Activated CD4-positive, alpha-beta T cell treated with anti-CD3 and anti-CD28 coated beads, Interleukin-2, amount 50 U/mL, for 1 hour (primary cell): ENCODE data around the gene POLR2I.
"Not testable (repeated sequence)": the region's sequence is repeated elsewhere in the genome, so short reads cannot be mapped to it uniquely, and the experiment has no call there.

Source experiments
- DNase-seq: peaks from one replicate; pipeline ENCODE4 v3.0.0-alpha.2; 2020

POLR2I gene

DNA sequence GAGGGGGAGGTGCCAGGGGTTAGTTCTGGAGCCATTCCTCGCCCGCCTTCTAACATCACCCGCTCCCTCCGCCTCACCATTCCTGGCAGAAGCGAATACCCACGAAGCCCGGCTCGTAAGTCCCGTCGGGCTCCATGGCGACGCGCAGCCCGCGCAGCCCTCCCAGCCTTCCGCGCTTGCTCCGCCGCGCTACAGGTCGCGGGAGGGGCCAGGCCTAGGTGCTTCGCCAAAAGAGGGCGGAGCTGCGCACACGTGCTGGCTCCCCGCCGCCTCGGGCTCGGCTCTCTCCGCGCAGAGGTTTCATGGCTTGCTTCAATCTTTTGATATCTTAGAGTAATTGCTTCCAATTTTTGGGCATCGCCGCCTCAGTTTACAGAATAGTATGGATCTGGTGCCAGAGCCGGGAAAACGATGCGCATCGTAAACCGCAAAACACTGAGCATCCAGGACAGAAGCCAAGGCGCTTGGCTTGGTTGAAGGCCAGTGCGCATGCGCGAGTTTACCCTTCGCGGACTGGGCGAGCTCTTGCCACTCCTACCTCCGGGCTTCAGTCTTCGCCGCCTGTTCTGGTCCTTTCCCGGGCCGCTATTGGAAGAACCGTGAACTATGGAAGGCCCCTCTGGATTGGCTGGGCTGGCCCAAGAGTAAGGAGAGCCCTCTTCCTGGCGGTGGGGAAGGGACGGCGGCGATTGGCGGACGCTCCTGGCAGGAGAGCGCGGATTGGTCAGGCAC, at the start of gene POLR2I:
Gene POLR2I (minus strand): TSS at position 155 of the 732 bp plus-strand sequence. CDS start 19 bp downstream, at position 136.
- DNase-seq: peak; percentile 97

DNA sequence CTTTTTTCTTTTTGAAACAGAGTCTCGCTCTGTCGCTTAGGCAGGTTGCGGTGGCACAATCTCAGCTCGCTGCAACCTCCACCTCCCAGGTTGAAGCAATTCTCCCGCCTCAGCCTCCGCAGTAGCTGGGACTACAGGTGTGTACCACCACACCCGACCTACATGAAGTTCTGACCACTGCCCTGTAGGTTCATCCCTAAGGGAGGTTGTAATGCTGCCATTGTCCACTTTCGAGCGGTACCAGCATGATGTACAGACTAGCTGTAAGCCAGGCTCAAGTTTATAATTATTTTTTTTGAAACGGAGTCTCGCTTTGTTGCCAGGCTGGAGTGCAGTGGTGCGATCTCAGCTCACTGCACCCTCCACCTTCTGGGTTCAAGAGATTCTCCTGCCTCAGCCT, 49.1 kb upstream of the POLR2I start:
- no peak for DNase-seq

DNA sequence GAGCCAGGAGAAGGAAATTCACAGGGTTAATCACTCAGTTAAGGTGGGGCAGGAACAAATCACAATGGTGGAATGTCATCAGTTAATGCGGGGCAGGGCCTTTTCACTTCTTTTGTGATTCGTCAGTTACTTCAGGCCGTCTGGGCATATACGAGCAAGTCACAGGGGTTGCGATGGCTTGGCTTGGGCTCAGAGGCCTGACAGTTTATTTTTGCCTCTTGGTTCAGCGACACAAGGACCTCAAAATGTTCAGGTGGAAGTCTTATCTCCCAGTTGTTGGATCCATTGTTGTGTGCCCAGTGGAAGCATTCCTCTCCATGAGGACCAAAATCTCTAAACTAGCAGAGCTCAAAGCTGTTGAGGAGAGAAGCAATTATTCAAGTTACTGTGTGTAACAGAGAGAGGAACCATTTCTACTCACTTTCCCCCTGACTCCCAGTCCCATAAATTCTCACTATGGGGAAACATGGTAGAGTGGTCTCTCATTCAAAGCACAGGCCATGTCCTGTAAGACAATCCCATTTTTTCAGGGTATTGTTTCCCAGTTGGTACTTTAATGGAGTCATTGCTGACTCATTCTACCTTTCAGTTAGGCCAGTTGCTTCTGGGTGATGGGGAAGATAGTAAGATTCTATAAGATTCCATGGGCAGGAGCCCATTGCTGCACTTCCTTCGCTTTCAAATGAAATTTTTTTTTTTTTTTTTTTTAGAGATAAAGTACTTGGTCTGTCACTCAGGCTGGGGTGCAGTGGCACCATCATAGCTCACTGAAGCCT, 46.3 kb upstream of the POLR2I start:
- no peak for DNase-seq

DNA sequence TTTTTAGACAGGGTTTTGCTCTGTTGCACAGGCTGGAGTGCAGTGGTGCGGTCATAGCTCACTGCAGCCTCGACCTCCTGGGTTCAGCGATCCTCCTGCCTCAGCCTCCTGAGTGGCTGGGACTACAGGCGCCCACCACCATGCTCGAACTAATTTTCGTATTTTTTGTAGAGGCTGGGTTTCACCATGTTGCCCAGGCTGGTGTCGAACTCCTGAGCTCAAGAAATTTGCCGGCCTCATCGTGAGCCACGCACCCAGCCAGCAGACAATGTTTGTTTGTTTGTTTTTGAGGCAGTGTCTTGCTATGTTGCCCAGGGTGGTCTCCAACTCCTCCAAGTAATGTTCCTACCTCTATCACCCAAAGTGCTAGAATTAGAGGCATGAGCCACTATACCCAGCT, 38.5 kb upstream of the POLR2I start:
- DNase-seq: no peak

DNA sequence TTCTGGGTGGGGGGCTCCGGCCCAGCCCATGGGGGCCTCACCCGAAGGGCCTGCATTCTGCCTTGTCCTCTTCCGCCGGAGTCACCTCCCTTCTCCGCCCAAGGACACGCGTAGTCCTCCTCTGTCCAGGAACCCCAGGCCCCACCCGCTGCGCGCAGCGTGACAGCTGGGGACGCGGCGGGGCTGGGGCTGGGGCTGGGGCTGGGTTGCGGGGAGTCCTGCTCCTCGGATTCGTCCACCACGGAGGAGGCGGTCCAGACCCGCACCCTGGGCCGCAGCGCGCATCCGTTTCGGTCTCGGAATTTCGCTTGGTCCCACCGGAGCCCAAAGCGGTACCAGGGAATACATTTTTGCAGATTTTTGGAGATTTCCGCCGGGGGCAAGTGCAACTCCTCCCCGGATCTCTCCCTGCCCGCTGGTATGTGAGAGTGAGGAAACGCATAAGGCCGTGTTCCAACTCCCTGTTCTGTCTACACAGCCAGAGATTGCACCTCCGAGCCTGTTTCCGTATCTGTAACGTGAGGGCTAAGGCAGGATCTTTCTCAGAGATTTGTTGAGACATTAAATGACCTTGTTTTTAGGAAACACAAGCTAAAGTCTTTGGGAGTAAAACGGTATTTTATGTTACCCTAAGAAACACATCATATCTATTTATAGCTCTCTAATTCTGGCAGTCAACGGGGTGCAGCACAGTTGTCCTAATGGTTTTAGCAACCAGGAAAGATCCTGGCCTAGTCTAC, 37.8 kb upstream of the POLR2I start, which contains the start of gene COX7A1:
Gene COX7A1 (minus strand): TSS at position 96 of the 740 bp plus-strand sequence. CDS start 40 bp downstream, at position 56.
- no peak for DNase-seq

DNA sequence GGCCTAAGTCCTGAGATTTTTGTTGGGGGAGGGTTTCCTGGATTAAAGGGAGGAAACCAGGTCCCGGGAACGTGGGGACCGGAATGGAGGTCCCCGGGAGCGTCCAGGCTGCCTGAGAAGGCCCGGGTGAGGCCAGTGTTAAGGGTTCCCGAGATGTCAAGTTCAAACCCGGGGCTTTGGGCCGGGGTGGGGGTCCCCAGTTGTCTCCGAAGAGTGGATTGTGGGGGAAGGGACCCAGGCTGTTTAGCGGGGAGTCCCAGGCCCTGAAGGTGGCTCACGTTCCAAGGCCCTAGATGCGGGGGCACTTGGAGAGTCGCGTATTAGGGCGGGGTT, 37.3 kb upstream of the POLR2I start:
- DNase-seq: no peak

DNA sequence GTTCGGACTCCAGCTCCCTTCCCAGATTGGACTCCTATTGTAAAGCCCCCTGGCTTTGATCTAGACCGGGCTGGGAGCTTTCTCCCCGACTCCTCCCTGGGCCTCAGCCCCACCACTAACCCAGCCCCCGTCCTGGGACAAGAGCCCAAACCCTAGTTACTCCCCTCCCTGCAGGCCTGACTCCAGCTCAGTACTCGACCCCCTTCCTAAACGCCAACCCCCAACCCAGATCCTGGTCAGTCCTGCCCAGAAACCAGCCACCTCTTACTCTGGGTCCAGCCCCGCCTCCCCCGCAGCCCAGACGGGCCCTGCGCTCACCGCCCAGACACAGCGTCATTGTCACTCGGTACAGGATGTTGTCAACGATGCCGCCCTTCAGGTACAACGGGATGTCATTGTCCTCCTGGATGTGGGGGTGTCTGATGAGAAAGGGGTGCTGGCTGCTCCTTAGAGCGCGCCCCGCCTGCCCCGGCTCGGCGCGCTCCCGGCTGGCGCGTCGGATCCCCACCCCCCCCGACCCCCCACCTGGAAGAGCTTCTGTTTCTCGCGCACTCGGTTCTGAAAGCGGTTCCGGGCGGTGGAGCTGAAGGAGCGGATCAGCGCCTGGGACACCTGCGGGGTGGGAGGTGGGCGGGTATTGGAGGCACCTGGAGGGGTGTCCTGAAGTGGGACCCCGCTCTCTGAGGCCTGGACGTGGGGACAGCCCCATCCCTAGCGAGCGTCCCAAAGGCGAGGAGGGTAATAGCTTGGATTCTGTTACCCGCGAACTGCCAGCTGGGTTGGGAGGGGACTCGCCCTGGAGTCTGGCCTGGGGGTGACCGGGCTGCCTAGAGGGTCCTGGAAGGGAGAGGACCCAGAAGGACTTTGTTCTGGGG, 36.7 kb upstream of the POLR2I start:
- no peak for DNase-seq

DNA sequence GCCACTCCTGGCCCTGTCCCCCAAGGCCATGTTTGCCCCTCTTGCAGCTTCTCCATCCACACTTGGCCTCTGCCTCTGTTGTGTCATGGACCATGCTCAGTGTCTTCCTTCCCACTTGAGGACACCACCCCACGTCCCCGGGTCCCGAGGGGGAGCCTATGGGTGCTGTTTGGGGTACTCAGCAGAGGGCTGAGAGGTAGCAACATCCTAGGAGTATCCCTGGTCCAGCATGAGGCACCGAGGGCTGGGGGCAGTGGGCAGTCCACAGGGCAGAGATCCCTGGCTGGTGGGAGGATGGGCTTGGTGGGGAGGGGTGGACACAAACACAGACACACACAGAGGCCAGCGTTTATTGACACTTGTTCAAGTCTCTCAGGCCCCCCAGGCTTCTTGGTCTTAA, 35.9 kb upstream of the POLR2I start:
- DNase-seq: no peak

DNA sequence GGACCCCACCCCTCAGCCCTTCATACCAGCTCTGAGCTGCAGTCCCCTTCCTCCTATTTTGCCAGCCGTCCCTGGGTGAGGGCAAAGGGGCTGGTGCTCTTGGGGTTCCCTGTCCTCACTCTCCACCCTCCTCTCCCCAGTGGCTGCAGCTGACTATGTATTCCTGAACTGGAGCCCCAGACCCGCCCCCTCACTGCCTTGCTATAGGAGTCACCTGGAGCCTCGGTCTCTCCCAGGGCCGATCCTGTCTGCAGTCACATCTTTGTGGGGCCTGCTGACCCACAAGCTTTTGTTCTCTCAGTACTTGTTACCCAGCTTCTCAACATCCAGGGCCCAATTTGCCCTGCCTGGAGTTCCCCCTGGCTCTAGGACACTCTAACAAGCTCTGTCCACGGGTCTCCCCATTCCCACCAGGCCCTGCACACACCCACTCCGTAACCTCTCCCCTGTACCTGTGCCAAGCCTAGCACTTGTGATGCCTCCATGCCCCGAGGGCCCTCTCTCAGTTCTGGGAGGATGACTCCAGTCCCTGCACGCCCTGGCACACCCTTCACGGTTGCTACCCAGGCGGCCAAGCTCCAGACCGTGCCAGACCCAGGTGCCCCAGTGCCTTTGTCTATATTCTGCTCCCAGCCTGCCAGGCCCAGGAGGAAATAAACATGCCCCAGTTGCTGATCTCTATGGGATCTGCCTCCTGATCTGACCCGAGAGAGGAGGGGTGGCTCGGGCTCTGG, 35.2 kb upstream of the POLR2I start:
- no peak for DNase-seq

DNA sequence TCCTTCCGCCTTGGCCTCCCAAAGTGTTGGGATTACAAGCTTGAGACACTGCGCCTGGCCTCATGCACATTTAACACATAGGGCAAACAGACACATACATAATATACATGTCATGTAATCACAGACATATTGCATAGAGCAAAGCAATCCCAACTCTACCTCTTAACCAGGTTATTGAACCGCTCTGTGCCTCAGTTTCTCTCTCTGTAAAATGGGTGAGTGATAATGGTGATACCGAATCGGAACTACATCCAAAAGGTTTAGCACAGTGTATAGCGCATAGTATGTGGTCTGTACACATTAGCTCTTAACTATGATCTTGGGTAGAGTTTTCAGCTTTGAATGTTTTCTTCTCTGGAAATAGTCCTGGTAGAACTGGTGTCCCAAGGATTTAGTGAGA, 29.9 kb upstream of the POLR2I start:
- DNase-seq: no peak

DNA sequence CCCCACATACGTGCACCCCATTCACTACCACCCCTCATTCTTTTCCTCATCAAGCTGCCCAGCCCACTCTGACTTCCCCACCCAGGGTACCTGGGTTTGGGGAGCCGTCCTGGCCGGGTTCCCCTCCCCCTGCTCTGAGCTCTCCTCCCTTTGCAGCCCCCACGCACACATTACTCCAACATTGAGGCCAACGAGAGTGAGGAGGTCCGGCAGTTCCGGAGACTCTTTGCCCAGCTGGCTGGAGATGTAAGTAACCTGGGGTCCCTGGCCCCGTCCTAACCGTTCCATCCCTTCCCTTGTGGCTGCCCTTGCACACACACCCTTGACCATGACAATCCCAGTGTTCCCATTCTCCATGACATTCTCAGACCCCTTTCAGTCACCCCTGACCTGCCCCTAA, 27.8 kb upstream of the POLR2I start:
- no peak for DNase-seq

DNA sequence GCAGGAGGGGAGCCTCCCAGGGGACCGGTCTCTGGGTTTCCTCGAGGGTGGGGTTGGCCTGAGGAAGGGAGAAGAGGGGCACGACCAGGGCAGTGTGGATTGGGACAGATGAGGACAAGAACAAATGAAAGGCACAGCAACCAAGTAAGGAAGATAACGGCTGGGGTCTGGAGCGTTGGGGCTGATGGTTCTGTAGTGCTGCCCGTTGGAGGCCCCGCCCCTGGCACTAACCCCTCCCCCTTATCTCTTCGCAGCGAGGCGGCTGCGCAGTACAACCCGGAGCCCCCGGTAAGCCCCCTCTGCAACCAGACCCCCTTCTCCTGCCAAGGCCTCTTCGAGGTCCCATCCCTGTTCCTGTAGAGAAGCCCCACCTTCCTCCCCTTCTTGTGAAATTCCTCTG, 27.4 kb upstream of the POLR2I start:
- DNase-seq: no peak

DNA sequence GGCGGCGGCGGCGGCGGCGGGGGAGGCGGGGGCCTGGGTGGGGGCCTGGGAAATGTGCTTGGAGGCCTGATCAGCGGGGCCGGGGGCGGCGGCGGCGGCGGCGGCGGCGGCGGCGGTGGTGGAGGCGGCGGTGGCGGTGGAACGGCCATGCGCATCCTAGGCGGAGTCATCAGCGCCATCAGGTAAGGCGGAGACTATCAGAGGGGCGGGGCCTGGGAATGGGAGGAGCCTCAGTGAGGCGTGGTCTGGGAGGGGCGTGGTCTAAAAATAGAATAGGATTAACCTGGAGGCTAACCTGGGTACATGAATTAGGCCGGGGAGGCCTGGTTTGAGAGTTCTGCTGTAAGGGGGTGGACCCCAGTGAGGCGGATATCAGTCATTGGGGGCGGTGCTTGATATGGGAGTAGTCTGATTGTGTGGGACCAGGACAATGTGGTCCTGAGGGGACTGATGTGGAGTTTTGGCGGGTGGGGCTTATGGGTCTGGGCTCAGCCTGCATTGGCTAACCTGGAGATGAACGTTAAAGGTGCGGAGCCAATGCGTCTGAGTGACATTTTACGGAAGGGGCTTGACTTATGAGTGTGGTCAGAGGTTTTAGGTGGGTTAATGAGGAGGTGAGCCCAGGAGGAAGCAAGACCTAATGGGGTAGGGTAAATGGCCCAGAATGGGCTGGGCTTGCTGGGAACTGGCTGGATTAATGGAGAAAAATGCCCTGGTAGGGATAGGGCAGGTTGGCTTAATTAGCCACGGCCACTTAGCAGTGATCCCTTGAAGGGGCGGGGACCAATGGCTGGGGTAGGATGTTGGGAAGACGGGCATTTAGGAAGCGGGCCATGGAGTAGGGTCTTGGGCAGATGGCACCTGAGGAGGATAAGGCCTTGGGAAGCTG, 26.6 kb upstream of the POLR2I start:
- DNase-seq: peak; percentile 92

DNA sequence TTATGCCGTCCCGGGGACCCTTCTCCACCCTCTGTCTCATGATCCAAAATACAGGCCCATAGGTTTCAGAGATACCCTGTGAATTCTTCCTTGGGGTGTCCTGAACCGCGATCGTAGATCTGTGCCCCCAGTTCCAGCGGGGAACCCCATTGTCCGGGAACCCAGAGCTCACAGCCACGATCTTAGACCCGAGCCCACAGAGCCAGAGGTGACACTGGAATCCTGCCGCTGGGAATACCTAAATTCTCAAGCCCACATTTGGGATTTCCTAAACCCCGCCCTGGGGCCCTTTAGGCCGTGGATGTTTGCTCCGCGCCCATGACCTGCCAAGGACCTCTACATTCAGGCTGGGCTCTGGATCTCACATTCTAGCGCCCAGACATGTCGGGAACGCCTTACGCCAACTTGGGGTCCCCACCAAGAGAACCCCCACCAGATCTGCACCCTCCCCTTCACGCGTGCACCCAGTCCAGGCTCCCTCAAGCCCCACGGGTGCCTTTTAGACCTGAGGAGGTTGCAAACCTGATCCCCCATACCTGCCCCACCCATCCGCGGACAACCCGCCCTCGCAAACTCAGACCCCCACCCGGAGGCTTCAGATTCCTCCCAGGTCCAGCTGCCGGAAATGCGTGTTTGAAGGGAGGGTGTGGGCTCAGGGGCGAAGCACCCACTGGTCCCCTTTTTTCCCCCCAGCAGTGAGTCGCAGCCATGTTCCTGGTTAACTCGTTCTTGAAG, 25.8 kb upstream of the POLR2I start:
- no peak for DNase-seq

DNA sequence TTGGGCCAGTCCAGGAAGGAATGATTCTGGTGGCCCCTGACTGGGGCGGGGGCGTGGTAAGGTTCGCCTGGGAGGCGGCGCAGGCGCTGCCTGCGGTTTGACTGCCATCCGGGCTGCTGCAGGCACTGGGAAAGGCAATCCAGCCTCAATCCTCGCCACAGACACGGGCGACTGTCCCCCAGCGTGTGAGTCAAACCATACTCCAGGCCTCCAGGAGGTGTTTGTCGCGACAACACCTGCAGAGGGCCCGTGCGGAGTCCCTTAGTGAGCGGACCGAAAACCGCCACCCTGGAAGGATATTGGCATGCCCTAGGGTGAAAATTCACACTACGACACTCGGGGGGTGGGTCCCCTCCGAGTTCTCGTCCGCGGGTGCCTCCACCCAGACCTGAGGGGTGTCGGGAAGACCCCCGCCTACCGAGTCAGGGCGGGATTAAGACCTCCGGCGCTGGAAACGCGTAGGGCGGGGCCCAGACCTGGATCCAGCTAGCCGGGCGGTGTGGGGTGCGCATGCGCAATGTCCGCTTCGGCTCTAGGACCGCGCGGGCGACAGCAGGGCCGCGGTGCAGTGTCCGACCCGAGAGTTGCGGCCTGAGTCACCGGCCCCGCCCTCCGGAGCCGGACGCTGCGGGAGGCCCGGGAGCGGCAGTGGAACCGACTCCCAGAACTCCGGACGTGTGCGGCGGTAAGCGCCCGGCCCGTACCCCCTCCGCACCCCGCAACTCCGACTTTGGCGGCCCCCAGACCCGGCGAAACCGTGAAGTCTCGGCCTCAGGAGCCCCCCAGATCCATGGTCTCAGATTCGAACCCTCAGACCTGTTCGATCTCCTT, 25.0 kb upstream of the POLR2I start, which contains the start of gene CAPNS1:
Gene CAPNS1 (plus strand): TSS at position 594 of the 831 bp plus-strand sequence. CDS start 946 bp downstream, outside the sequence.
- peak; percentile 87 for DNase-seq

DNA sequence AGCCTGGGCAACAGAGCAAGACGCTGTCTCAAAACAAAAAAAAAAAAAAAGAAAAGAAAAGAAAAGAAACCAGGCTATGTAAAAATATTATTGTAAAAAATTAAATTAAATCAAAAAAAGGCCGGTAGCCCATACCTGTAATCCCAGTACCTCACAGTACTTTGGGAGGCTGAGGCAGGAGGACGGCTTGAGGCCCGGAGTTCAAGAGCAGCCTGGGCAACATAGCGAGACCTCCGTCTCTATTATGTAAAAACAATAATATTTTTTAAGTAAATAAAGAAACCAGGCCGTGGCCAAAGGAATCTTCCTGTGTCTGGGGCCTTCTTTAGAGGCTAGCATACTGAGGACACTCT, 24.4 kb upstream of the POLR2I start:
- DNase-seq: no peak

DNA sequence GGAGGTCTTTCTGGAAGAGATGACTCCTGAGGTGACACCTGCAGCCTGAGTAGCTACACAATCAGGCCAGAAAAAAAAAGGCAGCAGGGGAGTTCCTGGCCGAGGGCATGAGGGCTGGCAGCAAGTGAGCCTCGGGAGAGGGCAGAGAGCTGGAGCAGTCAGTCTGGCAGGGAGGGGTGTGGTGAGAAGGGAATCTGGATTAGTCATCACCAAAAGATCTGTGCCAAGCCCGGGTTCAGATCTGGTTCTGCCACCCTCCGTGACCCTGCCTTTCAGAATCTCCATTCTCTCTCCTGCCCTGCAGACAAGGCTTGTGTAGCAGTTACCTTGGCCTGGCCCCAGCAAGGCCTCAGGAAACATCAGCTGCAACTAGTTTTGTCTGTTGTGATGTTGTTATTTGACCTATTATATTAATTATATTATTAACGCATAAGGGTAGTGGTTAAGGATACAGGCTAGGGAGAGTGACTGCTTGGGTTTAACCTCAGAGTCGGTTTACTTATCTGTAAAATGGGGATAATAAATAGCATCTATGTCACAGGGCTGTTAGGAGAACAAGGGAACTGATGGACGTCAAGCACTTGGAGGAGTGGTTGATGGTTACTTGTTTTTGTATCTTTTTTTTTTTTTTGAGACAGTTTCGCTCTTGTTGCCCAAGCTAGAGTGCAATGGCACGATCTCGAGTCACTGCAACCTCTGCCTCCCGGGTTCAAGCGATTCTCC, 22.4 kb upstream of the POLR2I start:
- no peak for DNase-seq

DNA sequence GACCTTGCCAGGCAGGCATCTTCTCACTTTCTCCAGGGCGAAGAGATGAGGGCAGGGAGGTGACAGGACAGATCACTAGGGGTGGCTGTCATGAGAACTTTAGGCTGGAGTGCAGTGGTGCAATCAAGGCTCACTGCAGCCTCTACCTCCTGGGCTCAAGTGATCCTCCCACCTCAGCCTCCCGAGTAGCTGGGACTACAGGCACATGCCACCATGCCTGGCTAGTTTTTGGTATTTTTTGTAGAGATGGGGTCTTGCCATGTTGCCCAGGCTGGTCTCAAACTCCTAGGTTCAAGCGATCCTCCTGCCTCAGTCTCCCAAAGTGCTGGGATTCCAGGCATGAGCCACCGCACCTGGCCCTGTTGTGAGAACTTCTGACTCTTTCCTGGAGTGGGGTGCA, 20.2 kb upstream of the POLR2I start:
- not testable (repeated sequence) for DNase-seq
